Raji (cell line): ENCODE results near the gene DOCK10.

ENCODE experiments used
- POLR2A ChIP-seq: IDR thresholded peaks from 2 replicates; pipeline ENCODE4 v1.6.1; 2011; ENCODE audit warnings: low read depth, low read length, control low read depth; ENCODE audit not compliant: insufficient read depth

The DOCK10 gene

DNA sequence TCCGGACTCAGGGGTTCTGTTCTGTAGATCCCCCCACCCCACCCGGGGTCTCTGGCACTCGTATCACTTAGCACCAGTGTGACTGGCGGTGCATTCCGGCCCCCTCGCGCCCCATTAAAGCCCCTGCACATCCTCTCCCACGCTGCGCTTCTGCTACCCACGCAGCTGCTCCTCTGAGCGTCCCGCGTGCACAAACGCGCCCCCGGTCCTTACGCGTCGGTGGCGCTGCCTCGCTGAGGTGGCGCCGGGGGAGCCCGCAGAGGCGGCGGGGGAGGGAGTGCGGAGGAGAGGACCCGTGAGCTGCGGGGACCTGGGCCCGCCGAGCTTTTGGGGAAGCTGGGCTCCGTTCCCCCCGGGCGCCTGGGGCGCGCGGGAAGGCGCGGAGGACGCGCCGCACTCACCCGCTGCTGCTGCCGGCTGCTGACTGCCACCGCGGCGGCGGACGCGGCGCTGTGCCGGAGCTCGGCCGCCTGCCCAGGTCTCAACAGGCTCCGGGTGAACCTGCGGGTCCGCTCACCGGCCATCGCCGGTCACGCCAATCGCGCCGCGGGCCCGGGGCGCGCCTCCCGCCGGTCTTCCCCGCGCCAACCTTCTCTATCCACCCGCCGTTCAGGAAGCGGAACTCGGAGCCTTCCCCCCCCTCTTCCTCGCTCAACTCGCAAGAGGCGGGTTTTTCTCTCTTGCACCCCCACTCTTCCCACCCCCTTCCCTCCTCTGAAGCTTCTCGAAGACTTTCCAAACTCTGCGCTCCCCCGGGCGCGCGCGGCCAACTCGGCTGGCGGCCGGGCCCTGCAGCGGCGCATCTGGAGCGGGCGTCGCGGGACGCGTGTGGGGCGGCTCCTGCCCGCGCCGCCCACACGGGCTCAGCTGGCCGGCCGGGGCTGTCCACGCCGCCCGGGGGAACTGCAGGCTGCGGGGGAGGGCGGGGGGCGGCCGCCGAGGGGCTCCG lies at the start of gene DOCK10:
Gene DOCK10, minus strand, starts transcription at position 618 of the 949 bp plus-strand sequence. Its CDS starts 94 bp downstream, at position 524.
- TF ChIP-seq POLR2A: no peak

DNA sequence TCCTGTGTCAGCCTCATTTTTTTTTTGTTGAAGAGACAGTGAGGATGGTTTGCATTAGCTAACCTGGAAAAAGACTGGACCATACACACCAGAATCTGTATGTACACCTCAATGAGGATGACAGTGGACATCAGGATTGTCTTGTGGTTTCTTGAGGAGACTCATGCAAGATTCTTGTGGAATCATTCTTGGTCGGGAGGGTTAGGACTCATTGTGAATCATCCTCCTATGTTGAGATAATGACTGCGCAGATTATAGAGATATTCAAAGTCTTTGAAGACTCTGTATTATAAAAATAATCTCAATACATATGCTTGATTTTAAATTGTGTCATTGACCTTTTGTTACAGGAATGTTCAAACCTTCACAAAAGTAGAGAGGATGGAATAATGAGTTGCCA lies 49.1 kb upstream of the DOCK10 start:
- TF ChIP-seq POLR2A: no peak

DNA sequence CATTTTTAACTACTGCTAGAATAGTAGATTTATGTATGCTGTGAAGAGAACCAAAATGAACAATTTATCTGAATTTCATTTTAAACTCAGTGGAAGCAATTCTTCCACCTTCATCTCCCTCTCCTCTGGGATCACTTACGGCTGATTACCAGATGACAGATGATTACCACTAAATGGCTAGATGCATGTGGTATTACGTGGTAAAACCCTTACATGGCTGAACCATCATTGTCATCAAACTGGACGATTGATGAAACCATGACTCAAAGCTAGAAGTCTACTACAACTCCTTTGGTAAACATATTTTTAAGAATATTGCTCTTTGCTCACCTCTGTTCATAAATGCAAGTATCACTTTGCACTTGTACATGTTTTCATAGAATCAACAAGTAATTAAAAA lies 48.5 kb upstream of the DOCK10 start:
- TF ChIP-seq POLR2A: no peak

DNA sequence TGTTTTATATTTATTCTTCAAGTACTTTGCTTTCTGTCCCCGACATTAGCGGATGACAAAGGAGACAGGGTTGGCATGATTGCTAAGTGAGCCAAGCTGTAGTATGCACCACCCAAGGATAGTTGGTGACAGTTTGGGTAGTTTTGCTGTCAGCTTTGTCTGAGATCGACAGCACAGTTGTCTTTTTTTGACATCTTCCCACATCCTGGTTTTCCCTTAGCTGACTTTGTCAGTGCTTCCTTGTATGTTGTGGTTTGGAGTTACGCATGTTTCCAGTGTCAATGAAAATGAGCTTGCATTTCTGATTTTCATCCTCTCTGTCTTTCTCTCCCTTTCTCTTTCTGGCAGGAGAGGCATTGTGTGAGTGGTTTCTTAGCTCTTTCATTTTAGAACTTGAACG lies 44.6 kb upstream of the DOCK10 start:
- no peak for TF ChIP-seq POLR2A

DNA sequence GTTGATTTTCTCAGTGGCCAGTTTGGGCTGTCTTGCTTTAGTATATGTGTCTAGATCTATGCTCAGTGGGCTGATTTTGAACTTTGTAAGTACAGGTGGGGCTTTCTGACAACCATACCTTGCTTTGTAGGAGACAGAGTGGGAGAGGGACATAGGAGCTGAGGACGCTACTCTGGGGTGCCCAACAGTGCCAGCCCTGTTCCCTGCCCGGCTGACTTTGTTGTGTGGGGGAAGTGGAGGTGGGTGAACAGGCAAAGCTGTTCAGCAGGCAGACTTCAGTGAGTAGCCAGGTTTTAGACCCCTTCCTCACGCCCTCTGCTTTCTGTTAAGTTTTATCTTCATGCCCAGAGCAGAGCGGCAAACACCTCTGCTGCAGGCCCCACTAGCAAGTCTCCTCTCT lies 44.2 kb upstream of the DOCK10 start:
- TF ChIP-seq POLR2A: no peak

DNA sequence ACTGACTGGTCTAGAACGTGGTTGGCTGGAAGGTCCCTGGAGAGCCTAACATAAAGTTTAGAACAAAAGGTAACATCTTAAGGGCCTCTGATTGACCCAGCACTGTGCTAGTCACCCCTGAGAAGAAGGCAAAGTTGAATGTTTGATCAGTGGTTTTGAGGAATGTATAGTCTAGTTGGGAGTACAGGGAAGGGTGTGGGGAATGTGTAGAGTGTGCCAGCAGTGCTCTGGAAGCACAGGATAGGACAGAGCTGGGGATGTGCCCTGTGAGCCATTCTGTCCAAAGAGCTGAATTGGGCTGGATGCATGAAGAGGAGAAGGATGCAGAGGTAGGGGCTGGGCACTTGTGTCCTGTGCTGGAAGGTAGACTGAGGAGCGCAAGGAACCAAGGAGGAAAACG lies 41.0 kb upstream of the DOCK10 start:
- TF ChIP-seq POLR2A: no peak

DNA sequence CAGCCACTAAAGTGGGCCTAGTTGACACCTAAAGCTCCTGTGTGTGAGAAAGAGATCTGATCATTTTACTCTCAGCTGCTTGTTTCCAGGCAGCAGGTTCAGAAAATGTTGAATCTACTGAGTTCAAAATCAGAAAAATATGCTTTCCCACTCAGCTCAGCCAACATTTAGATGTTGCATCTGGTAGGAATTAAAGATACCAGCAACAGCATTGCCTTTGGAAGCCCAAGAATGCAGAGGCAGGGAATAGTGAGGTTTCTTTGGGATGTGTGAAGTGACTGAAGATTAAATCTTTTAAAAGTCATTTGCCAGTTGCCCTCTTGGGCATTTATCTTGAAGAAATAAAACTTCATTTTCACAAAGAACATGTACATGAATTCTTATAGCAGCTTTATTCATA lies 33.9 kb upstream of the DOCK10 start:
- no peak for TF ChIP-seq POLR2A

DNA sequence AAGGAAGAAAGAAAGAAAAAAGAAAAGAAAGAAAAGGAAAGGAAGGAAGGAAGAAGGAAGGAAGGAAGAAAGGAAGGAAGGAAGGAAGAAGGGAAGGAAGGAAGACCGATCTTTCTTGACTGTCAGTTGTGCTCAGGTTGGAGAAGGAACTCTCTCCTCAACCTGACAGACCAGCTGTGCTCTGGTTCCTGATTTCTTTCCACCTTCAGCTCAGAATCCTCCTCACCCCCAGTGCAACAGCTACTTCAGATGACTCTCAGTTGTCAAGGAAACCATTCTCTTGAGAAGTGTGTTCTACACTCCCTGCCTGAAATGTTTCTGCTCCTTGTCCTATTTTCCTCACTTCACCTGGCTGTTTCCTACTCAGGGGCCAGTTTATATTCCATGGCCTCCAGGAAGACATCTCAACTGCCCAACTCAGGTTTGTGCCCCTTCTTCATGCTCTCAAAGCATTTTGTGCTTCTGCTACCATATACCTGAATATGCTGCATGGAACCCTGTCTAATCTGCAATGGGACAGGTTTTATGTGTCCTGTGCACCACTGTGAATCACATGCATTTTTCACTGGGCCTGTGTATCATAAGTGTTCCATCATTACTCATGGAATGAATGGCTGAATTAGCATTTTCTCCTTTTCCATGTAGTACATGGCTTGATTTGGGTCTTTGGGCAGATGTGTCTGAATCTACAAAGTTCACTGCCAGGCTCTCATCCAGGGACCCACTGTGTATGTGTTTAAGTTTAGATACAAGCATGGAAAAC lies 32.8 kb upstream of the DOCK10 start:
- TF ChIP-seq POLR2A: no peak

DNA sequence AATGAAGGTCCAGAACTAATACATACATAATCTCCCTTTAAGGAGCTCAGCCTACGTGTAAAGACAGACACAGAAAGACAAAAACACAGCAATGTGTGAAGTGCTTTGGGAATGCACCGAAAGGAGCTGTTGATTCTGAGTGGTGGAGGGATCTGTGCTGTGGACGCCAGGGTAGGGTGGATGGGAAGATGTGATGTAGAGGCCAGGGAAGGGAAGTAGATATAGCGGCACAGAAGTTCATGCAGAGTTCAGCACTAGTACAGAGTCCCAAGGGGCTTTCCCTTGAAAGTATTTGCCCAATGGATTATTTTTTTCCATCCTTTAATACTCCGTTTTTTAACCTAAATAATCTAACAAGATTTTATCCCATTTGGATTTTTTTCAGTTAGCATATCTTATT lies 32.1 kb upstream of the DOCK10 start:
- TF ChIP-seq POLR2A: no peak

DNA sequence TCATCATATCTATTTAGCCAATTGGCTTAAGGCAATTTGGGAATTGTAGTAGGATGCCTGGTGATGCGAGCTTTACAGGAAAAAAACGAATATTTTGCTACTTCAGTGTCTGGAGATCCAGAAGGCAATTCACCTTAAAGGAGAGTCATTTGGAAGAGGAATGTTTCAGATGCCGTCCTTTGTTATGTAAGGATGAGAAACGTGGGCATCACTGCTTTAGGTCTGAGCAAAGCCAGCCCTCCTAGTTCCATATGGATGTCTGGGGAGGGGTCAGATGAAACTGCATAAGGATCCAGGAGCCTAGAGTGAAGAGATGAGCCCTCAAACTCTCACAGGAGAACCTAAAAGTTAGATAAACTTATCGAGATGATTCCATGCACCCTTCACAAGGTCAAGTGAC lies 30.9 kb upstream of the DOCK10 start:
- TF ChIP-seq POLR2A: no peak

DNA sequence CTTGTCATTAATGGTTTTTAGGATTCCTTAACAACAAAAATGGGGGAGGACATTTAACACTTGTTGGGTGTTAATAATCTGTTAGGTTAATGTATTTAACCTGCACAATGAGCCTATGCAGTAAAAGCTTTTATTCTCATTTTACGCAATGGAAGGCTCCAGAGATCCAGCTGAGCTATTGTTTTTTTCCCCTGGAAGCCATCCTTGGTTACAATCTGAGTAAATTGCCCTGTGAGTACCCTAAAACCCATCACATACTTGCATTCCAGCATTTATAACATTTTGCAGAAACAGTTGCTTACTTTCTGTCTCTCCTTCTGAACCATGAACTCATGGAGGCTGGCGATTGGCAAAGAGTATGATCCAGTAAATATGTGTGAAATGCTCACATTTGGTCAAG lies 30.2 kb upstream of the DOCK10 start:
- no peak for TF ChIP-seq POLR2A

DNA sequence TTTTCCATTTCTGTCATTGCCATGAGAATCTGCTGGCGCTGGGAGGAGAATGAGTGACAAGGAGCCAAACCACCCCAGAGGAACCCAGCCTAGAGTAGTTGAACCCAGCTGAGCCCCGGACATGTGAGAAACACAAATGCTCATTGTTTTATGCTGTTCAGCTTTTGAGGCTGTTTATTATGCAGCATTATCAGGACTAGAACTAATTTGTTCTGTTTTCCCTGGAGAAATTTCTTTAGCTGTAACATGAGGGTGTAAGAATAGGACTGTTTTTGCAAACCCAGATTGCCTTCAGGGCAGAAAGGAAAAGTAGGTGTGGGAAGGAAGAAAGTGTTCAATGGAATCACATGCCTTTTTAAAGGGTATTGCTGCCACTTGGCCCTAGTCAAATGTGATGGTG lies 28.5 kb upstream of the DOCK10 start:
- TF ChIP-seq POLR2A: no peak

DNA sequence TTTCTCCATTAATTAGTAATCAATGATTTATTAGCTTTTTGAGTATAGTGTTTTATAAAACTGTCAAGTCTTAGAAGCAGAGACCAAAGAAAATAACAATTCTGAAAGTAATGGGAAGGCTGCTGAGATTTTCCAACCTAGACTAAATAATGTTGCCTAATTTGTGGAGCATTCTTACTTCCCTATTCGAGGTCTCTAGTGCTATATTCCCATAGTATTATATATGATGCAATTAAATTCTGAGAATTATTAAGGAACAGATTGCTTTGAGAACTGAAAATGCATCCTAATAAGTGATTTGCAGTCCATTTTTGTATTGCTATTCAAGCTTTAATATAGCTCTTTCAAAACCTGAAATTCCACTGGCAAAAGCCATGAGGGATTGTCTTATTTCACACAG lies 27.7 kb upstream of the DOCK10 start:
- TF ChIP-seq POLR2A: no peak

DNA sequence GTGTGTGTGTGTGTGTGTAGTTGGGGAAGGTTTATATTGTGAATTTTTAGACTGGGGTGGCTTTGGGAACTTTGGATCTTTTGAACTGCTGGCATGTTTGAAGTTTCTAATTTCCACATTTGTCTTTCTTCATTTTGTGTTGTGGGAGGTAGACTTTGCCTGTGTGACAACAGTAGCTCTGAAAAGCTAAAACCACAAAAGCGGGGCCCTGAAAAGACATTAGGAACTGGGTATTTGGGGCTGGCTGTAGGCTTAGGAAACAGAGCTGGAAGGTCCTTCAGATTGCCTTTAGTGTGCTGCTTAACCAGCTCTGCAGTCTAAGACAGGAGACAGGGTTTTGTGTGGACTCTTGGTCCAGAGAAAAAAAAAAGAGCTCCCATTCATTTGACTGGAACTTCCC lies 27.2 kb upstream of the DOCK10 start:
- no peak for TF ChIP-seq POLR2A

DNA sequence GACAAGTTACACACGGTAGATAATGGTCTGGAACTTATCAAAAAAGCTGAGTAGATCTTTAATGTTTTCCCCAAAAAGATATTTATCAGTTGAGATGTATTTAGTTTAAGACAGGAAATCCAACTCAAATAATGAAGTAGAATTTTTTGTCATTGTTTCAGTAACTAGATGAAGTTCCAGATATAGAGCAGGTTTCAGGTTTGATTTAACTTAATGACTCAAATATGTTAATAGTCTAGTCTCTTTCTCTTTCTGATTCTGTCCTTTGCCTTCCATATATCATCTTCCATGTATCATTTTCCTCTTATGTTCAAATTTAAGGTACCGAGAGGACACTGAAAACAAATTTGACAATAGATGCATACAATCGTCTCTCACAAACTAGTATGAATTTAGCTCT lies 23.6 kb upstream of the DOCK10 start:
- no peak for TF ChIP-seq POLR2A

DNA sequence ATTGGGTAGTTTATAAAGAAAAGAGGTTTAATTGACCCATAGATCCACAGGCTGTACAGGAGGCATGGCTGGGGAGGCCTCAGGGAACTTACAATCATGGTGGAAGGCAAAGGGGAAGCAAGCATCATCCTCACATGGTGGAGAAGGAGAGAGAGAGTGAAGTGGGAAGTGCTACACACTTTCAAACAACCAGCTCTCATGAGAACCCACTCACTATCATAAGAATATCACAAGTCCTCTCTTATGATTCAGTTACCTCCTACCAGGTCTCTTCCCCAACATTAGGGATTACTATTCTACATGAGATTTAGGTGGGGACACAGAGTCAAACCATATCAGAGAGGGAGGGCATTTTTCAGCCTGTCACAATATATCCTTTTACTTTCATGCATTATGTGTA lies 22.7 kb upstream of the DOCK10 start:
- TF ChIP-seq POLR2A: no peak
